GM19238 (cell line): ENCODE data around the gene DNASE1L2.
"Not testable (repeated sequence)": the region's sequence is repeated elsewhere in the genome, so short reads cannot be mapped to it uniquely, and the experiment has no call there.

Experiments
- DNase-seq: peaks from one replicate; pipeline ENCODE4 v3.0.0; 2011; ENCODE audit warnings: low spot score; ENCODE audit not compliant: insufficient read length

Gene DNASE1L2

GRCh38 chr16:2203119-2203688 is 33.0 kb upstream of the DNASE1L2 start:
- not testable (repeated sequence) for DNase-seq

DNA sequence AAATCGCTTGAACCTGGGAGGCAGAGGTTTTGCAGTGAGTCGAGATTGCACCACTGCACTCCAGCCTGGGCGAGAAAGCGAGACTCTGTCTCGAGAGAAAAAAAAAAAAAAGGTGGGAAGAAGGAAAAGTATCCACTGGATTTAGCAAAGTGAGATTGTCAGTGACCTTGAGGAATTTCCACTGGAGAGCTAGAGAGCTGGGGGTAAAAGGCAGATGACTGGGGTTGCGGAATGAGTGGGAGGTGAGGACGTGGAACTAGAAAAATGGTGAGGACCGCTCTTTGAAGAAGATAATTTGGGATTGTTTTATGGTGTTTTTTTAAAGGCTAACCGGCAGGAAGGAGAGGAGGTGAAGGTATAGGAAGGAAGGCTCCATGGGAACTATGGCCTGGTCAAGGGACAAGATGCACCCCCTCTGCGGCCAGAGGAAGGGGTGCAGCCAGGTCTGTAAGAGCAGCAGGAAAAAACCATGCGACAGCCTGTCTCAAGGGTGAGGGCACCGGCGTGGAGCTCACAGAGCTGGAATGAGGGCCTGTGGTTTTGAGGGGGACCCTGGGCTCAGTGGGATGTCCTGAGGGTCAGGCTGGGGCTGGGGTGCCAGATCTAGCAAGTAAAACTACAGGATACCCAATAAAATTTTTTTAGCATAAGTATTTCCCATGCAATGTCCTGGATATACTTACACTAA is 31.7 kb upstream of the DNASE1L2 start:
- DNase-seq = no peak

DNA sequence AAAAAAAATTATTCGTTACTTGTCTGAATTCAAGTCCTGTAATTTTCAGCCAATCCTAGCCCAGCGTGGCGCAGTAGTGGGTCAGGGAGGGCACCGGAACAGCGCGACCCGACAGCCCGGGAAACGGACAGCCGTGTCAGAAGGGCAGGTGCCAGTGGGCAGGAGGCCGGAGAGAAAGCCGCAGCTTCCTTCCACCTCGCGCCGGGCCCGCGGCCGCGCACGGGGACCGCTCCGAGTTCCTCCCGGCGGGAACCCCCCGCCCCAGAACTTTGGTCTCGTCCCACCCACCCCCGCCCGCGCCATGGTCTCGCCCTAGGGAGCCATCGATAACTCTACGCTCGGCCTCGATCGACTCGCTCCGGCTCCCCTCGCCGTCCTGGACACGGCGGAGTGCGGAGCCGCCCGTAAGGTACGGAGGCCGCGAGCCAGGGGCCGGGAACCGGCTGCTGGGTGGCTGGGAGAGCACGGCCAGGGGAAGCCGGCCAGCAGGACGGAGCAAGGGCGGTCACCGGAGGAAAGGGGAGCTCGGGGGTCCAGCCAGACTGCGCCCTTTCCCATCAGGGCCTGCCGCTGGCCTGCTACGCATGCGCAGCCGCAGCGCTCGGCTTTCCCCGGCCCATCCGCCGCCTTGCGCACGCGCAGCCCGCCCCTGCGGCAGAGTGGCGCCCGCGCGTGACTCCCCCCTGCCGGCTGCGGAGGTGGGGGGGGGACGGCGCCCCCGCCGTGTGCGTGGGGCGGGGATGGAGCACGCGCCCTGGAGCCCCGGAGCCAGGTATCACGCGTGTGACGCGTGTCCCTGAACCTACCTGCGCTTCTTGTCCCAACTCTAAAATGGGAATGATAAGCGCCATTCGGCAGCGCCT is 30.9 kb upstream of the DNASE1L2 start, which contains the start of gene MLST8:
Gene MLST8, plus strand, starts transcription at position 351 of the 863 bp plus-strand sequence. CDS start 632 bp downstream, outside the sequence.
- DNase-seq = peak; percentile 100

DNA sequence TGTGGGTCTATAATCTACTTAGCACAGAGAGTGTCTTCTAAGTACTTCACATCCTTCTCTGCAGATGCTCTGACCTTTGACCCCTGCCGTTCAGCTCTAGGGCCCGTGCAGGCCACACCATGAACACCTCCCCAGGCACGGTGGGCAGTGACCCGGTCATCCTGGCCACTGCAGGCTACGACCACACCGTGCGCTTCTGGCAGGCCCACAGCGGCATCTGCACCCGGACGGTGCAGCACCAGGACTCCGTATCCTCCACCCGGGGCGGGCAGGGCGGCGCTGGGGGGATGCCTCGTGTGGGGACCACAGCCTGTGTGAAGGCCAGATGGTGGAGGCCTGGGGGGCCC is 30.3 kb upstream of the DNASE1L2 start:
- no peak for DNase-seq

DNA sequence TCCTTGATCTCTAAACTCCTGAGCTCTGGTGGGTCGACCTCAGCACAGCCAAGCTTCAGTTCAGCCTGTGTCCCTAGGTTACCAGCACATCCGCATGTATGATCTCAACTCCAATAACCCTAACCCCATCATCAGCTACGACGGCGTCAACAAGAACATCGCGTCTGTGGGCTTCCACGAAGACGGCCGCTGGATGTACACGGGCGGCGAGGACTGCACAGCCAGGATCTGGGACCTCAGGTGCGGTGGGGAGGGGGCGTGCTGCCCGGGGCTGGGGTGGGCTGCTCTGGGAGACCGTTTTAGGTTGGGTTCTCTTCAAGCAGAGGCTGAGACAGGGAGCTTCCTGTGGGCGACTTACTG is 29.8 kb upstream of the DNASE1L2 start:
- DNase-seq = no peak

DNA sequence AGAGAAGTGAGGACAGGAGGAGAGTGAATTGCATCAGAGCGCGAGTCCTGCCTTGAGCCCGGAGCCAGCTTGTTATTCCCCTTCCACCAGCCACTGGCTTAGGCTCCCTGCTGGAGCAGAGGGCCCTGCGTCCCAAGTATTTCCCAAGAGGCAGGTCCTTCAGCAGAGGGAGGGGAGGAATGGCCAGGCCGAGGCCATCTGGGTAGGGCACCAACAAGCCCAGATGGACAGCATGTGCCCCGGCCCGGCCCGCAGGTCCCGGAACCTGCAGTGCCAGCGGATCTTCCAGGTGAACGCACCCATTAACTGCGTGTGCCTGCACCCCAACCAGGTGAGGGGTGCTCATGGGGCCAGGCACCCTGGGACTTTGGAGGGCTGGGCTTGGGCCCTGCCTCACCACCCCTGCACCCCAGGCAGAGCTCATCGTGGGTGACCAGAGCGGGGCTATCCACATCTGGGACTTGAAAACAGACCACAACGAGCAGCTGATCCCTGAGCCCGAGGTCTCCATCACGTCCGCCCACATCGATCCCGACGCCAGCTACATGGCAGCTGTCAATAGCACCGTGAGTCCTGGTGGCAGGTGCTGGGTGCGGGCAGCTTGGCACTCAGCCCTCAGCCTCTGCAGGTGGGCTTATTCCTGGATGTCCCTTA is 29.3 kb upstream of the DNASE1L2 start:
- no peak for DNase-seq

- no peak for DNase-seq
Measured at GRCh38 chr16:2207872-2208271, 28.4 kb upstream of the DNASE1L2 start.

DNA sequence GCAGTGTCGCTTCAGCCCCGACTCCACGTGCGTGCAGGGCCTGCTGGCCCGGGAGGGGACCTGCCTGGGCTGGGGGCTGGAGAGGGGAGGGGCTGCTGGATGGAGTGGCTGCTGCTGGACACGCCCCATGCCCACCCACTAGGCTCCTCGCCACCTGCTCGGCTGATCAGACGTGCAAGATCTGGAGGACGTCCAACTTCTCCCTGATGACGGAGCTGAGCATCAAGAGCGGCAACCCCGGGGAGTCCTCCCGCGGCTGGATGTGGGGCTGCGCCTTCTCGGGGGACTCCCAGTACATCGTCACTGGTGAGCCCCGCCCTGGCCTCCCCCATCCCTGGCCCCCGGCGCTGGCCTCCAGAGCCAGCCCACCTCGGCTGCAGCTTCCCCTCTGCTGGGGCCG is 27.9 kb upstream of the DNASE1L2 start:
- no peak for DNase-seq

- no peak for DNase-seq
Measured at GRCh38 chr16:2208772-2209171, 27.5 kb upstream of the DNASE1L2 start.

DNA sequence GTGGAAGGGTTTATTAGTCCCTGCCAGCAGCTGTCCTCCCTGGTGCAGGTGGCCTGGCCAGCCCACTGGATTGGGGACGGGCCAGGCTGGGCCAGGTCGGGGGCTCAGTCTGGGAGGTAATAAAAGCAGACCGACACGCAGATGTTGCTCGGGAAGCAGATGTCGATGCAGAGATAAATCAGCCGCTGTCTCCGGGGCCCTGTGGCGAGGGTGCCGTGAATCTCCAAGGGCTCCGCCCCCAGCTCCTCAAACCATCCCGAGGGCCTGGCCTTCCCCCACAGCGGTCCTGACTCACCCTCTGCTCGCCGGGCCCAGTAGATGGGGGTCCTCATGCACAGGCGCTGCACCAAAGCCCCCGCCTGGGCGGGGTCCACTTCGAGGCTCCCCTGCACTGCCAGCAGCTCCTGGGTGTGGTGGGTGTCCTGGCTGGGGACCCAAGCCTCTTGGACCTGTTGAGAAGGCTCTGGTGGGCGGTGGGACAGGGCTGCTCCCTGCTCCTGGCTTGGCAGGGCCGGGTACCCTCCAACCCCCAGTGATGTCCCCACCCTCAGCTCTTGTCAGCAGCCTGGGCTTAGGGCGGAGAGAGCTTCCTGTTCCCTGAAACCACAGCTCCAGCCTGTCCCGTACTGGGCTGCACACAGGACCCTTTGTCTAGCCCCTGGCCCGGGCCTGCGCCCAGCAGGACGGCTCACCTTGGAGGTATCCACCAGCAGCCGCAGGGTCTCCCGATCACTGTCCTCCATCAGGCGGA is 26.8 kb upstream of the DNASE1L2 start:
- DNase-seq = no peak

DNA sequence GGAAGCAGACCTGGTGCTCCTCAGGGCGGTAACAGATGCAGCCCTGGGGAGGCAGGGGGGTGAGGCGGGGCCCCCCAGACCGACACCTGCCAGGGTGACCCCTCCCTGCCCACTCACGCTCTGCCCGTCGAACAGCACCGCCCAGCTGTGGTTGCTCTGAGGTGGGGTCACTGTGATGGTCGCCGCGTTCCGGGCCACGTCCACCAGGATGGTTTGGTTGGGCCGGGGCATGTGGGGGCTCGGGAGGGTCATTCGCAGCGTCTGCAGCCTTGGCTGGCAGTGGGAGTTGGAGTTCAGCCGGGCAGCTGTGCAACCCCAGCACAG is 26.3 kb upstream of the DNASE1L2 start:
- DNase-seq = no peak

GRCh38 chr16:2210386-2211365 is 25.6 kb upstream of the DNASE1L2 start, which contains the start of gene BRICD5:
BRICD5 (minus strand) TSS chr16:2210863; CDS start chr16:2210833, 30 bp downstream.
- DNase-seq = no peak

DNA sequence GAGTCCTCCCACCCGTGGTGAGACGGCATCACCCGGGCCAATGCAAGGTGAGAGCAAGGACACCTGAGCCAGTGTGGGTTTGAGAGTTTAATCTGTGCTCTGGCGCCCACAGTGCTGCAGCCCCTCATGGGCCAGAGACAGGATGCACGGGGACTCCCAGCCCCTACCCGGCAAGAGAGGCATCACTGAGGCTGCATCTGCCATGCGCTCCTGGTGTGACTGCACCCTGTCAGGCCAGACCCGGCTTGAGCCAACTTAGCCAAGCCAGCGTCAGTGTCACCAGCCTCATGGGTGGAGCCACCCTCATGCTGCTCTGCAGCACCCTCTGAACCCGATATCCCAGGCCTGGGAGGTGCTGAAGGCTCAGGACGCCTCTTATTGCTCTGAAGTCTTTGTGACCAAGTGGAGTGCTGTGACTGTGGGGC is 24.3 kb upstream of the DNASE1L2 start:
- no peak for DNase-seq

GRCh38 chr16:2212362-2213324 is 23.6 kb upstream of the DNASE1L2 start:
- DNase-seq = no peak

GRCh38 chr16:2213817-2214718 is 22.2 kb upstream of the DNASE1L2 start:
- no peak for DNase-seq

DNA sequence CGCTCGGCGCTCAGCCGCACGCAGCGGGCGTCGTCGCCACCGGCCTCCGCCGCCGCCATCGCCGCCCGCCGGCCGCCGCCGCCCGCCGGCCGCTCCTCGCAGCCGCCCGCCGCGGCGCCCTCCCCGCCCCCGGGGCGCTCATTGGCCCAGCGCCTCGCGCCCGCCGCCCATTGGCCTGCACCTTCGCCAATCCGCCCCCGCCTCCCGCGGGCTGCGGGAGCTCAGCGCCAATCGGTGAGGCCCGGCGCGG is 21.6 kb upstream of the DNASE1L2 start, which contains the start of gene PGP:
Gene PGP, minus strand, starts transcription at position 122 of the 250 bp plus-strand sequence. Its CDS starts 63 bp downstream, at position 59.
- DNase-seq = no peak

DNA sequence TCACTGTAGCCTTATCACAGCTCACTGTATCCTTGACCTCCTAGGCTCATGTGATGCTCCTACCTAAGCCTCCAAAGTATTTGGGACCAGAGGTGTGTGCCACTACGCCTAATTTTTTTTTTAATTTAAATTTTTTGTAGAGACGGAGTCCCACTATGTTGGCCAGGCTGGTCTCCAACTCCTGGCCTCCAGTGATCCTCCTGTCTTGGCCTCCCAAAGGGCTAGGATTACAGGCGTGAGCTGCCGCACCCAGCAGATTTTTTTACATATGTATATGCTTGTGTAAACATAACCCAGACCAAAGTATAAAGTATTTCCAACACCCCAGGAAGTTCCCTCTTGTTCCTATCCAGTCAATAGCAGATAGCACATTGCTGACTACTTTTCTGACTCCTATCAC is 19.9 kb upstream of the DNASE1L2 start:
- DNase-seq = no peak
